Measurements from ENCODE around the gene PAX8.
"Not testable (repeated sequence)": the region's sequence is repeated elsewhere in the genome, so short reads cannot be mapped to it uniquely, and the experiment has no call there.

DNA sequence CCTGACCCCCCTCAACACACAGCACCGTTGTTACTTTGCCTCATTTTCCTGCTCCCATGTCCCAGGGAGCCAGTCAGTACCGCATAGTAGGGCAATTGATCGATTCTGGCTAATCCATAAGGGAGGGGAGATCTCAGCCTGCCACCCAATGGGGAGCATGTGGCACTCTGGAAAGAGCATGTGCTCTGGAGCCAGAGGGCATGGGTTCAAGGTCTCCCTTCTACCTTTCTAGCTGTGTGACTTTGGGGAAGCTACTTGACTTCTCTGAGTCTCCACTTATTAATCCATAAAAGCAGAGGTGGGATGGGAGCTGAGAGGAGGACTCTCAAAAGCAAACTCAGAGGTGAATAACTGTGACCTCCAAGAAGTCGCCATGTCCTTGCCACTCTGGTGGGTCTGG lies 27.5 kb upstream of the PAX8 start:
- TF ChIP-seq RARB, ZFP3, ZC3H10 (CRISPR knock-in tag; IDR thresholded peaks at IDR 0.05): not testable (repeated sequence)
